GM21529 (cell line): ENCODE measurements around the gene POLR2C.
"Not testable (repeated sequence)": the region's sequence is repeated elsewhere in the genome, so short reads cannot be mapped to it uniquely, and the experiment has no call there.

ENCODE experiments used
- ATAC-seq: cut with Tn5 transposase; IDR thresholded peaks from one replicate; pipeline ENCODE4 v1.9.1; 2021; ENCODE audit not compliant: unreplicated experiment

POLR2C gene

GRCh38 chr16:57462209-57462977 is at the start of gene POLR2C:
Gene POLR2C (plus strand): TSS chr16:57462679. CDS start chr16:57462725, 46 bp downstream.
- peak; percentile 88 for ATAC-seq

GRCh38 chr16:57413301-57413730 is 49.2 kb upstream of the POLR2C start:
- peak; percentile 82 for ATAC-seq

GRCh38 chr16:57413733-57414132 is 48.7 kb upstream of the POLR2C start:
- ATAC-seq: no peak

- ATAC-seq: no peak
These were observed 46.4 kb upstream of the POLR2C start for GRCh38 chr16:57416084-57416483.

- no peak for ATAC-seq
These were observed 43.0 kb upstream of the POLR2C start for GRCh38 chr16:57419506-57419905.

- ATAC-seq: no peak
These were observed 40.2 kb upstream of the POLR2C start for GRCh38 chr16:57422026-57422944.

GRCh38 chr16:57423152-57423551 is 39.3 kb upstream of the POLR2C start:
- ATAC-seq: no peak

- ATAC-seq: no peak
These were observed 37.9 kb upstream of the POLR2C start for GRCh38 chr16:57424583-57424982.

GRCh38 chr16:57426356-57426755 is 36.1 kb upstream of the POLR2C start:
- ATAC-seq: no peak

- no peak for ATAC-seq
These were observed 35.2 kb upstream of the POLR2C start for GRCh38 chr16:57427307-57427706.

GRCh38 chr16:57427824-57428223 is 34.7 kb upstream of the POLR2C start:
- ATAC-seq: no peak

- no peak for ATAC-seq
These were observed 31.5 kb upstream of the POLR2C start for GRCh38 chr16:57430955-57431354.

- no peak for ATAC-seq
These were observed 30.0 kb upstream of the POLR2C start for GRCh38 chr16:57432505-57432904.

GRCh38 chr16:57432989-57433388 is 29.5 kb upstream of the POLR2C start:
- no peak for ATAC-seq

- ATAC-seq: no peak
These were observed 28.5 kb upstream of the POLR2C start for GRCh38 chr16:57434003-57434402.

GRCh38 chr16:57435838-57436237 is 26.6 kb upstream of the POLR2C start:
- no peak for ATAC-seq

- not testable (repeated sequence) for ATAC-seq
These were observed 22.5 kb upstream of the POLR2C start for GRCh38 chr16:57439947-57440346.

GRCh38 chr16:57440551-57440950 is 21.9 kb upstream of the POLR2C start:
- ATAC-seq: not testable (repeated sequence)

GRCh38 chr16:57444711-57445110 is 17.8 kb upstream of the POLR2C start:
- ATAC-seq: no peak

- ATAC-seq: no peak
These were observed 17.0 kb upstream of the POLR2C start for GRCh38 chr16:57445510-57445909.

GRCh38 chr16:57446531-57447185 is 15.8 kb upstream of the POLR2C start:
- ATAC-seq: peak; percentile 33
